ENCODE data around the gene PFKP.

The PFKP gene

GRCh38 chr10:3145366-3145765 is 78.0 kb downstream of the PFKP start:
- TF ChIP-seq CTCF (IDR thresholded peaks at IDR 0.05; ENCODE audit: low read length, missing control alignments) = no peak
- H3K4me3 ChIP-seq (replicated peaks; ENCODE audit: low read depth, low read length) = no peak overlapping the region

GRCh38 chr10:3146289-3146688 is 78.9 kb downstream of the PFKP start:
- TF ChIP-seq CTCF (IDR thresholded peaks at IDR 0.05; ENCODE audit: low read length, missing control alignments) = no peak
- H3K4me3 ChIP-seq (replicated peaks; ENCODE audit: low read depth, low read length) = no peak overlapping the region
- no peak for DNase-seq (ENCODE audit: low read depth)

More at GRCh38 chr10:3145366-3145765, 78.0 kb downstream of the PFKP start:
- no peak for DNase-seq (ENCODE audit: low read depth)

GRCh38 chr10:3147117-3147820 is 79.9 kb downstream of the PFKP start:
- no peak for DNase-seq (ENCODE audit: low read depth)
- H3K4me3 ChIP-seq (replicated peaks; ENCODE audit: low read depth, low read length) = no peak overlapping the region
- no peak for TF ChIP-seq CTCF (IDR thresholded peaks at IDR 0.05; ENCODE audit: low read length, missing control alignments)

- no peak overlapping the region for H3K4me3 ChIP-seq (replicated peaks; ENCODE audit: low read depth, low read length)
- DNase-seq (ENCODE audit: low read depth) = no peak
- TF ChIP-seq CTCF (IDR thresholded peaks at IDR 0.05; ENCODE audit: low read length, missing control alignments) = no peak
Observed at GRCh38 chr10:3148041-3148440, 80.7 kb downstream of the PFKP start.

GRCh38 chr10:3148994-3149393 is 81.6 kb downstream of the PFKP start:
- no peak overlapping the region for H3K4me3 ChIP-seq (replicated peaks; ENCODE audit: low read depth, low read length)
- DNase-seq (ENCODE audit: low read depth) = no peak
- no peak for TF ChIP-seq CTCF (IDR thresholded peaks at IDR 0.05; ENCODE audit: low read length, missing control alignments)

- H3K4me3 ChIP-seq (replicated peaks; ENCODE audit: low read depth, low read length) = no peak overlapping the region
- TF ChIP-seq CTCF (IDR thresholded peaks at IDR 0.05; ENCODE audit: low read length, missing control alignments) = no peak
- no peak for DNase-seq (ENCODE audit: low read depth)
Observed at GRCh38 chr10:3149918-3150317, 82.6 kb downstream of the PFKP start.

- H3K4me3 ChIP-seq (replicated peaks; ENCODE audit: low read depth, low read length) = no peak overlapping the region
- DNase-seq (ENCODE audit: low read depth) = no peak
- TF ChIP-seq CTCF (IDR thresholded peaks at IDR 0.05; ENCODE audit: low read length, missing control alignments) = no peak
Observed at GRCh38 chr10:3150366-3150765, 83.0 kb downstream of the PFKP start.
